ENCODE data around the gene LGALS4.
"Not testable (repeated sequence)": the region's sequence is repeated elsewhere in the genome, so short reads cannot be mapped to it uniquely, and the experiment has no call there.

Gene LGALS4

DNA sequence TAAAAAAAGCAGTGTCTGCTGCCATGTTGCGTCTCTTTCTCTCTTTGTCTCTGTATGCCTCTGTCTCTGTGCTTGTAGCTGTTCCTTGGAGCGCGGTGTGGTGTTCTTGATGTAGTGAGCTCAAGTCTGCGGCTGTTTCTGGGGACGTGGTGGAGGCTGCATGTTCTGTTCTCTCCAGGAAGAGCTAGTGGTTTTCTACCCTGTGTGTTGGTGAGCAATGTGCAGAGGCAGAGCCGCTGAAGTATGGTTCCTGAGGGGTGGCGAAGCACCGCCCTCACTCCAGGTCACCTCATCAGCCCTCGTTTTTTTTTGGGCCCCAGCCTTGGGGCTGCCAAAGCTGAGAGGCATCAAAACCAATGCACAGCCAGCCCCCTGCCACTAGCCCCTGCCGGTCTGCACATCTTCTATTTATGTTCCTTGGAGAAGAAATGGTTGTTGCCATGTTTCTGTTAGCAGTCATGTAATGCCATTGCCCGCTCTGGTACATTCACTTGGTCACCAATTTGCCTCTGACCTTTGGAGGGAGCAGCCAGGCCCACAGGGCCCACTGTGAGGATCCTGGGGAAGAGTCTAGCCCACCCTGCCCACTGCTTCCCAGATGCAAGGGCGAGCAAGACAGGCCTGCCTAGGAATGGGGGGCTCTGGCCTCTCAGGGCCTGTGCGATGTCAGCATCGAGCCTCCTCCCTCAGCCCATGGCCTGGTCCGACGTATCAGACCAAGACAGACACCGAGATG is 29.9 kb upstream of the LGALS4 start:
- no peak for DNase-seq (ENCODE audit: low read depth)

DNA sequence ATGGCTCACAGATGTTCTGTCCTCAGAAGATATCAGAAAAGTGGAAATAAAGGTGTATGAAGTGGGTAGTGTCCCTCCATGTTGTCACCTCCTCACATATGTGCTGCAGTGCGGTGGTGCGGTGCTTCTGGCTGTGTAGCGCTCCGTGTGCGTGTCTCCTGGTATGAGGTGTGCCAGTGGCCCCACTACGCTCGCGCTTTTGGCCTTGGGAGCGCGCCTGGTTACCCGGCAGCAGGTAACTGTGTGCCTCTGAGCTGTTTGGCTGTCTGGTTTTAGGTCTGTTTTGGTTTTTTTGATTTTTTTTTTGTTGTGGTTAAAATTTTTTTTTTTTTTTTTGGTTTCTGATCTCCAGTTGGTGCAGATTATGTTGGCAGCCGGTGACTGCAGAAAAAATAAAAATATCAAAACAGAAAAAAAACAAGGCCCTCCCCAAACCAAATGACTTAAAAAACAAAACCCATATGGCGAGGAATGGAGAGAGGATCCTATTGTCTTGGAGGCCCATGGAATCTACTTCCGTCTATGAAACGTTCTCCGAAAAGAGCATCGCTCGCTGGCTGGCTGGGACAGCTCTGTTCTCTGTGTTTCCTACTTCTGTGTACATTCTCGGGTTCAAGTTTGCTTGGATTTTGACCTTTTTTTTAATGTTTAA is 29.2 kb upstream of the LGALS4 start:
- DNase-seq (ENCODE audit: low read depth) = no peak

GRCh38 chr19:38841180-38841766 is 28.5 kb upstream of the LGALS4 start:
- no peak for DNase-seq (ENCODE audit: low read depth)

GRCh38 chr19:38840583-38840968 is 27.8 kb upstream of the LGALS4 start:
- no peak for DNase-seq (ENCODE audit: low read depth)

GRCh38 chr19:38839816-38840582 is 27.3 kb upstream of the LGALS4 start:
- DNase-seq (ENCODE audit: low read depth) = no peak

GRCh38 chr19:38838986-38839761 is 26.4 kb upstream of the LGALS4 start:
- no peak for DNase-seq (ENCODE audit: low read depth)

DNA sequence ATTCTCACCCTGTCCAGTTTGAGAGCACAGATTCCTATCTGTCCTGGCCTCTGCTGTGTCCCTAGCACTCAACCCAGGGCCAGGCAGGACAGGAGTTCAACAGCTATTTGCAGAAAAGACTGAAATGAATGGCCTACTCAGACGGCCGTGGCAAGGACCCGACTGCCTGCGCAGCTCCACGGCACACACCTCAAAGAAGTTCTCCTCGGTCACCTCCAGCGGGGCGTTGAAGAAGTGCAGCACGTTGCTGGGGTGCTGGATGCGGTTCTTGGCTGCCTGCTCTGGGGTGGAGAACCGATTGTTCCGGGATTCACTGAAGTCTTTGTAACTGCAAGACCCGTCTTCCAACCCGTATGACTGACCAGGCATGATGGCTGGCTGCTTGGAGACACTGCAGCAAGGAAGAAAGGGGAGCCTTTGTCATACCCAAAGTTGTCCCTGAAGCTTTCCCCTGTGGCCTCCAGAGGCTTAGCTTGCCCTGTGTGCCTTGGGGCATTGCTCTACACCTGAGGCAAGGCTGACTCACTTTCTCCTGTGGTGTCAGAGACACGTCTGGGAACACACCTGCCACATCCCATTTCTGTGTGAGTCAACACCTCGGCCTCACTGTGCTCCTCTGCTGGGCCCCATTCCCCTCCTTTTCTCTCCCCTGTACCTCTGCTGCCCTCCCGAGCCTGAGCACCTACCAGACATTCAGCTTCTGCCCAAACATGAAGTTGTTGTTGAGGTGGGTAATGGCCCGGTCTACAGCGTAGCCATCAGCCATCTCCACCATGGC is 25.7 kb upstream of the LGALS4 start:
- DNase-seq (ENCODE audit: low read depth) = no peak

DNA sequence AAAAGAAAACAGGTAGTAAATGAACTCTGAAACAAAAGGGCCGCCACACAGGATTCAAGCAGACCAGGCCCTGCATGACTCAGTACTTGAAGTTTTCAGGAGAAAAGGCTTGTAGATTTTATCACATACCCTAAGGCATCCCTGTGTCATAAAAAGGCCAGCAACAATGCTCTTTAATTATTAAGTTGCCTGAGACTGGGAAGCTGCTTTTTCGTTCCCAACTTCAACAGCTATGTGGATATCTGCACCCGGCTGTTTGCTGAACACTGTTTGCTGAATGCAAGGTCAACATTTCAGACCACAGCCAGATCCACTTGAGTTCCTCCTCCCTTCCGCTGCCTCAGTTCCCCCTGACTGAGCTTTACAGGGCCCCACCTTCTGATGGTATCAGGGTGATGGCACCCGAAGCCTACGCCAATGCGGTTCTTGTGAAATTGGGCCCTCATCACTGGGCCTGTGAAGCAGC is 24.9 kb upstream of the LGALS4 start:
- DNase-seq (ENCODE audit: low read depth) = no peak

GRCh38 chr19:38836983-38837626 is 24.4 kb upstream of the LGALS4 start:
- no peak for DNase-seq (ENCODE audit: low read depth)

DNA sequence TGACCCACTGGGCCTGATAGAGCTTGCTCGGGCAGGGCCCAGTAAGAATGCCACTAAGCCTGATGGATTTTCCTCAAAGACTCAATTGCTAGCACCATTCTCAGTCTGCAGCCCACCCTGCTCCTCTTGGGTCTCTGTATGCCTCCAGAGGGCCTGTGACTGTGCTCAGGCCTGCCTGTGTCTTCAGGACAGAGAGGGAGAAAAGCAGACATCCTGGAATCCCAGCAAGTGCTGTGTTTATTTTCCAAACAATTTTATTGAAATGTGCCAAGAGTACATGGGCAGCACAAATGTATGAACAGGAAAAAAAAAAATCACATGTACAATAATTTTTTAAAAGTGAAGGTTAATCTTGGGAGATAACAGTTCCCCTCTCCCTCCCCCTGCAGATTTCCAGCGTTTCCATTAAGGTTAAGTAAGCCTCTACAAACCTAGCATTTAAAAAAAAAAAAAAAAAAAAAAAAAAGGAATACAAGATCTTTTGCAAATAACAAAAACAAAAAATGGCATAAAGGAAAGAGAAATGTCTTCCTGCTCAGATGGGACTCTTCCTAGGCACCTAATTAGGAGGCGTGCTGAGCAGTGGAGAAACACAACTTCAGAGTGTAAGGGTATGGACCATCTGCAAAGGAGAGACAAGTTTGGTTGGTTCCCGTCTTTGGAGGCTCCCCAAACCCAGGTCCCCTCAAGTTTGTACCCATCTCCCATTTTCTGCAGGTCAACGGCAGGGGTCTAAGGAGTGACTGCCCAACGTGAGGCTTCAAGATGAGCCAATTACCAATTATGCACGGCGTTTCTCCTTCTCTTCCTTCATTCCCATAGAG is 23.6 kb upstream of the LGALS4 start:
- no peak for DNase-seq (ENCODE audit: low read depth)

- DNase-seq (ENCODE audit: low read depth) = no peak
Observed at GRCh38 chr19:38834590-38834989, 21.8 kb upstream of the LGALS4 start.

DNA sequence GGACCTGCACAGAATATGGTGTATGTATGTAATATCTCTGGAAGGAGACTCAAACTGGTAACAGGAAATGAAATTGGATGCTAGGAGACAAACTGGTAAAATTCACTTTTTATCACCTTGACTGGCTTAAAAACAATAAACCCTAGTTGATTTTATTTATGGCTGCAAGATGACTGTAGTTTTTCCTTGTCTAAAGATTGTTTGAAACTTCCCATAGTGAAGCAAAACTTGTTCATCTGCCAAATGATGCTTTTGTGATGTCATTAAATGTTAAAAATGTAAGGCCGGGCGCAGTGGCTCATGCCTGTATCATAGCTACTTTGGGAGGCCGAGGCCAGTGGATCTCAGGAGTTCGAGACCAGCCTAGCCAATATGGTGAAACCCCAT is 21.4 kb upstream of the LGALS4 start:
- DNase-seq (ENCODE audit: low read depth) = no peak

GRCh38 chr19:38833092-38833425 is 20.3 kb upstream of the LGALS4 start:
- DNase-seq (ENCODE audit: low read depth) = no peak

GRCh38 chr19:38831142-38831605 is 18.4 kb upstream of the LGALS4 start:
- peak; percentile 73 for DNase-seq (ENCODE audit: low read depth)

GRCh38 chr19:38830039-38830733 is 17.4 kb upstream of the LGALS4 start:
- DNase-seq (ENCODE audit: low read depth) = no peak

DNA sequence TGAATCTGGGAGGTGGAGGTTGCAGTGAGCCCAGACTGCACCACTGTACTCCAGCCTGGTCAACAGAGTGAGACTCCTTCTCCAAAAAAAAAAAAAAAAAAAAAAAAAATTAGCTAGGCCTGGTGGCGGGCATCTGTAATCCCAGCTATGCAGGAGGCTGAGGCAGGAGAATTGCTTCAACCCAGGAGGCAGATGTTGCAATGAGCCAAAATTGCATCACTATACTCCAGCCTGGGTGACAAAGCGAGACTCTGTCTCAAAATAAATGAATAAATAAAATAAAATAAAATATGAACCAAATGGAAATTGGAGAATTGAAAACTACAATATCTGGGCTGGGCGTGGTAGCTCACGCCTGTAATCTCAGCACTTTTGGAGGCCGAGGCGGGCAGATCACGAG is 16.5 kb upstream of the LGALS4 start:
- not testable (repeated sequence) for DNase-seq (ENCODE audit: low read depth)

- DNase-seq (ENCODE audit: low read depth) = no peak
Observed at GRCh38 chr19:38826856-38827551, 14.3 kb upstream of the LGALS4 start.

DNA sequence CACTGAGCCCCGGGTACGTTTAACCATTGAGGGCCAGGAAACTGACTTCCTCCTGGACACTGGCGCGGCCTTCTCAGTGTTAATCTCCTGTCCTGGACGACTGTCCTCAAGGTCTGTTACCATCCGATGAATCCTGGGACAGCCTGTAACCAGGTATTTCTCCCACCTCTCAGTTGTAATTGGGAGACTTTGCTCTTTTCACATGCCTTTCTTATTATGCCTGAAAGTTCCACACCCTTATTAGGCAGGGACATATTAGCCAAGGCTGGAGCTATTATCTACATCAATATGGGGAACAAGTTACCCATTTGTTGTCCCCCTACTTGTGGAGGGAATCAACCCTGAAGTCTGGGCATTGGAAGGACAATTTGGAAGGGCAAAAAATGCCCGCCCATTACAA is 13.2 kb upstream of the LGALS4 start:
- DNase-seq (ENCODE audit: low read depth) = not testable (repeated sequence)
